HEK293 (cell line): Measurements from ENCODE around the gene RACGAP1.

Experiments
- CTCF ChIA-PET: fragments of 350-600 bp; formaldehyde crosslinking; extraction: SDS; loops from one replicate; lab custom pipeline; 2021; ENCODE audit warnings: antibody characterized with exemption; lab: Yijun Ruan, JAX
- POLR2A ChIA-PET: fragments of 300-600 bp; formaldehyde crosslinking; extraction: SDS; loops from one replicate; lab custom pipeline; 2020; ENCODE audit warnings: antibody characterized with exemption, inconsistent platforms; lab: Yijun Ruan, JAX
- H3K27ac ChIP-seq: fragments of 200-500 bp; sonication (Bioruptor generic); 2 replicates; pipeline ENCODE4 v1.5.1; 2014; ENCODE audit warnings: low read depth, low read length, control low read depth, inconsistent platforms; ENCODE audit errors: extremely low read depth
- H3K36me3 ChIP-seq, 2 experiments: fragments of 200-500 bp in 1 of 2; sonication (Bioruptor generic) in 1 of 2; 1 replicate in 1 of 2; 2 replicates in 1 of 2; pipeline ENCODE4 v1.5.1; 2014 to 2017; ENCODE audit warnings: inconsistent platforms in 2 of 2, low read length in 2 of 2; ENCODE audit not compliant: control insufficient read depth in 2 of 2, insufficient read depth in 1 of 2
- H3K4me1 ChIP-seq: fragments of 200-500 bp; sonication (Bioruptor generic); 2 replicates; pipeline ENCODE4 v1.5.1; 2014; ENCODE audit warnings: mild to moderate bottlenecking, low read length, inconsistent platforms; ENCODE audit not compliant: control insufficient read depth, insufficient read depth
- H3K4me3 ChIP-seq: 2 replicates; pipeline ENCODE4 v1.5.1; 2011; ENCODE audit warnings: low read depth, mild to moderate bottlenecking, control low read depth, low read length, moderate library complexity
- H3K9me3 ChIP-seq: fragments of 200-500 bp; sonication (Bioruptor generic); 2 replicates; pipeline ENCODE4 v1.5.1; 2014; ENCODE audit warnings: low read depth, low read length, inconsistent platforms; ENCODE audit not compliant: control insufficient read depth, insufficient read depth
- BCL11A ChIP-seq: fragments of 450-650 bp; formaldehyde crosslinking; IDR thresholded peaks from 2 replicates; pipeline ENCODE4 v1.5.1; 2016; ENCODE audit warnings: low read depth, missing biosample characterization, missing genetic modification characterization
- KLF1 ChIP-seq: fragments of 450-650 bp; formaldehyde crosslinking; IDR thresholded peaks from 2 replicates; pipeline ENCODE4 v1.5.1; 2016; ENCODE audit warnings: missing biosample characterization, missing genetic modification characterization
- KLF16 ChIP-seq: fragments of 450-650 bp; formaldehyde crosslinking; IDR thresholded peaks from 2 replicates; pipeline ENCODE4 v1.5.1; 2017; ENCODE audit warnings: missing biosample characterization, missing genetic modification characterization
- SCRT1 ChIP-seq: fragments of 450-650 bp; formaldehyde crosslinking; IDR thresholded peaks from 2 replicates; pipeline ENCODE4 v1.5.1; 2016; ENCODE audit warnings: missing biosample characterization, missing genetic modification characterization, borderline replicate concordance
- SCRT2 ChIP-seq: fragments of 450-650 bp; formaldehyde crosslinking; IDR thresholded peaks from 2 replicates; pipeline ENCODE4 v1.5.1; 2016; ENCODE audit warnings: missing biosample characterization, missing genetic modification characterization
- TRIM28 ChIP-seq: IDR thresholded peaks from 2 replicates; pipeline ENCODE4 v1.6.1; 2011; ENCODE audit warnings: low read length, control low read depth, borderline replicate concordance
- ZBTB20 ChIP-seq: fragments of 450-650 bp; formaldehyde crosslinking; IDR thresholded peaks from 2 replicates; pipeline ENCODE4 v1.5.1; 2016; ENCODE audit warnings: missing biosample characterization, missing genetic modification characterization
- ZFHX2 ChIP-seq: fragments of 450-650 bp; formaldehyde crosslinking; conservative IDR thresholded peaks from 2 replicates; pipeline ENCODE4 v1.5.1; 2016; ENCODE audit warnings: missing biosample characterization, missing genetic modification characterization
- ZFP3 ChIP-seq: fragments of 450-650 bp; formaldehyde crosslinking; IDR thresholded peaks from 2 replicates; pipeline ENCODE4 v1.5.1; 2016; ENCODE audit warnings: low read depth, missing biosample characterization, missing genetic modification characterization
- ZNF132 ChIP-seq: fragments of 450-650 bp; formaldehyde crosslinking; IDR thresholded peaks from 2 replicates; pipeline ENCODE4 v1.5.1; 2017; ENCODE audit warnings: missing biosample characterization, missing genetic modification characterization, borderline replicate concordance
- ZNF174 ChIP-seq: fragments of 450-650 bp; formaldehyde crosslinking; IDR thresholded peaks from 2 replicates; pipeline ENCODE4 v1.5.0; 2017; ENCODE audit warnings: missing biosample characterization, mild to moderate bottlenecking, missing genetic modification characterization
- ZNF239 ChIP-seq: fragments of 450-650 bp; formaldehyde crosslinking; IDR thresholded peaks from 2 replicates; pipeline ENCODE4 v1.5.1; 2016; ENCODE audit warnings: missing biosample characterization, missing genetic modification characterization
- ZNF311 ChIP-seq: fragments of 450-650 bp; formaldehyde crosslinking; IDR thresholded peaks from 2 replicates; pipeline ENCODE4 v1.5.1; 2017; ENCODE audit warnings: missing biosample characterization, missing genetic modification characterization, borderline replicate concordance
- ZNF366 ChIP-seq: fragments of 450-650 bp; formaldehyde crosslinking; conservative IDR thresholded peaks from 2 replicates; pipeline ENCODE4 v1.5.1; 2016; ENCODE audit warnings: missing biosample characterization, missing genetic modification characterization
- ZNF416 ChIP-seq: fragments of 450-650 bp; formaldehyde crosslinking; IDR thresholded peaks from 2 replicates; pipeline ENCODE4 v1.5.1; 2016; ENCODE audit warnings: missing biosample characterization, missing genetic modification characterization
- ZNF548 ChIP-seq: fragments of 450-650 bp; formaldehyde crosslinking; IDR thresholded peaks from 2 replicates; pipeline ENCODE4 v1.5.1; 2016; ENCODE audit warnings: missing biosample characterization, missing genetic modification characterization
- ZNF571 ChIP-seq: fragments of 450-650 bp; formaldehyde crosslinking; IDR thresholded peaks from 2 replicates; pipeline ENCODE4 v1.5.0; 2017; ENCODE audit warnings: missing biosample characterization, missing genetic modification characterization
- ZNF707 ChIP-seq: fragments of 450-650 bp; formaldehyde crosslinking; IDR thresholded peaks from 2 replicates; pipeline ENCODE4 v1.5.1; 2016; ENCODE audit warnings: missing biosample characterization, missing genetic modification characterization
- ZNF785 ChIP-seq: fragments of 450-650 bp; formaldehyde crosslinking; IDR thresholded peaks from 2 replicates; pipeline ENCODE4 v1.5.1; 2016; ENCODE audit warnings: missing biosample characterization, missing genetic modification characterization
- ZNF792 ChIP-seq: fragments of 450-650 bp; formaldehyde crosslinking; IDR thresholded peaks from 2 replicates; pipeline ENCODE4 v1.5.1; 2016; ENCODE audit warnings: missing biosample characterization, missing genetic modification characterization
- TF ChIP-seq, protein P1 (sequence below): fragments of 450-650 bp; formaldehyde crosslinking; IDR thresholded peaks from 2 replicates; pipeline ENCODE4 v1.5.1; 2016; ENCODE audit warnings: missing biosample characterization, missing genetic modification characterization, borderline replicate concordance
- TF ChIP-seq, protein P2 (sequence below): fragments of 450-650 bp; formaldehyde crosslinking; conservative IDR thresholded peaks from 2 replicates; pipeline ENCODE4 v1.5.1; 2016; ENCODE audit warnings: low read depth, missing biosample characterization, missing genetic modification characterization
- TF ChIP-seq, protein P3 (sequence below): fragments of 450-650 bp; formaldehyde crosslinking; IDR thresholded peaks from 2 replicates; pipeline ENCODE4 v1.5.1; 2016; ENCODE audit warnings: missing biosample characterization, missing genetic modification characterization
- TF ChIP-seq, protein P4 (sequence below): fragments of 450-650 bp; formaldehyde crosslinking; IDR thresholded peaks from 2 replicates; pipeline ENCODE4 v1.5.1; 2016; ENCODE audit warnings: missing biosample characterization, missing genetic modification characterization

Gene RACGAP1

DNA sequence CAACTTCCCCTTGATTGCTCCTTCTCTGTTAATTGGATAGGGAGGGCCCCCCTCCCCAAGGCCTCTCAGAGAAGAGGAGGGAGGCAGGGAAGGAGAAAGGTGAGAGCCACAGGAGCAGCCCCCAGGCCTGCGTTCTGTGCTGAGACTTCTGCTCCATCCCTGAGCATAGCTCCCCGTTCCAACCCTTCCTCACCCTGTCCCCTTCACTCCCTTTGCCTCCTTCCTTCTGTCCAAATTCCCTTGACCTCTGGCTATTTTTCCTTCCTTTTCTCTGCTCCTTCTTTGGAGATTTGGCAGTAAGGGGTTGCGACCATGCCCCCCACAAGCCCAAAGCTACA, 31.3 kb upstream of the RACGAP1 start:
- peaks cover 0 to 26% of the 10 kb centered on the region in 2 experiments; a peak in 1 of 3 replicates for H3K36me3 ChIP-seq
- H3K27ac ChIP-seq: no peak overlapping the region
- POLR2A ChIA-PET: interaction anchor here (1.0 kb wide), 1 partner anchor 190 kb away, joined by 3 read pairs; no protein-coding TSS in a partner anchor
- H3K4me1 ChIP-seq: no peaks in the 10 kb centered on the region; the same call in 1 of the 2 replicates
- CTCF ChIA-PET: interaction anchor here (0.6 to 4.5 kb wide), 25 partner anchors 9 to 287 kb away, joined by 3 to 67 read pairs (median 6); partner anchors contain the start of gene RACGAP1
- no peaks in the 10 kb centered on the region for H3K9me3 ChIP-seq
- peak overlapping the region; percentile 63 for H3K4me3 ChIP-seq
- TF ChIP-seq ZNF366 (tag by site-specific recombination): 0 out of 2 replicates have a peak, but pooled peaks have one; percentile 25
- TF ChIP-seq, protein P1, sequence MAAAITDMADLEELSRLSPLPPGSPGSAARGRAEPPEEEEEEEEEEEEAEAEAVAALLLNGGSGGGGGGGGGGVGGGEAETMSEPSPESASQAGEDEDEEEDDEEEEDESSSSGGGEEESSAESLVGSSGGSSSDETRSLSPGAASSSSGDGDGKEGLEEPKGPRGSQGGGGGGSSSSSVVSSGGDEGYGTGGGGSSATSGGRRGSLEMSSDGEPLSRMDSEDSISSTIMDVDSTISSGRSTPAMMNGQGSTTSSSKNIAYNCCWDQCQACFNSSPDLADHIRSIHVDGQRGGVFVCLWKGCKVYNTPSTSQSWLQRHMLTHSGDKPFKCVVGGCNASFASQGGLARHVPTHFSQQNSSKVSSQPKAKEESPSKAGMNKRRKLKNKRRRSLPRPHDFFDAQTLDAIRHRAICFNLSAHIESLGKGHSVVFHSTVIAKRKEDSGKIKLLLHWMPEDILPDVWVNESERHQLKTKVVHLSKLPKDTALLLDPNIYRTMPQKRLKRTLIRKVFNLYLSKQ (tag by site-specific recombination): no peak

DNA sequence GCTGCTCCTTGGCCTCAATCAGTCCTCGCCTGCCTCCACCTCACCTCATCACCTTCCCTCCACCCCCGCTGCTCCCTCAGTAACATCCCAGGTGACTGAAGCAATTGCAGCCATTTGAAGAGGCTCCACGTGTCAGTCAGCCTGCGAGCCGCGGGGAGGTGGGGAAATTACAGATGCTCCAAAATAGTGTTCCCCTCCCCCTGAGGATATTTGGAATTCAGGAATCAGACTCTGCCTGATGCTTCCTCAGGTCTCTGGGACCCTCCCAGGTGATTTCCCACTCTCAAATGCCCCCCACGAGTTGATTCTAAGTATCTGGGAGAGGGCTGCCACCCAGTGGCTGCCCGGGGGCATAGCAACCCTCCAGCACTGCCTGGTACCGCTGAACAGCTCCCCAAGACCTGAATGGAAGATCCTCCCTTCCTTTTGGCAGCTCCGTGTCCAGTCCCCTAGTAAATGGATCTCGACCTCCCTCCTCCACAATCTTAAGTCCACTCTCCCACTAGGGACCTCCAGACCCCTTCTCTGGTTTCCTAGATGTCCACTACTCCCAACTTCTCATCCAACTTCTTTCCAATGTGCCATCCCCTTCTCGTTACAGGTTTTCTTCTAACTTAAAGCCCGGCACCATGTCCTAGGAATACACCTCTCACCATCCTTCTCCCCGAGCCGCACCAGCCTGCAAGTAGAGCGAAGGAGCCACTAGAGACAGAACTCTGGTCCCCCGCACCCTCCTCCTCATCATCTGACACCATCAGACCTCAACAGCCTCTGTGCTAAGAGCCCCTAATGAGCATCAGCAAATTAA, 30.7 kb upstream of the RACGAP1 start:
- ChIA-PET POLR2A (interaction anchor here (1.0 kb wide), 1 partner anchor 189 kb away, joined by 3 read pairs; no protein-coding TSS in a partner anchor), CTCF (interaction anchor here (0.6 to 4.5 kb wide), 31 partner anchors 9 to 341 kb away, joined by 3 to 67 read pairs (median 6); partner anchors contain the start of genes FAM186A and RACGAP1)
- Histone ChIP-seq H3K27ac (no peak overlapping the region), H3K4me3 (no peak overlapping the region), H3K4me1 (no peaks in the 10 kb centered on the region; the same call in 1 of the 2 replicates), H3K36me3 (peaks cover 0 to 20% of the 10 kb centered on the region in 2 experiments; a peak in 1 of 3 replicates), H3K9me3 (no peaks in the 10 kb centered on the region)
- no peak for TF ChIP-seq TRIM28
- no peak for TF ChIP-seq ZNF132 (tag by site-specific recombination)
- no peak for TF ChIP-seq KLF1 (tag by site-specific recombination)
- no peak for TF ChIP-seq ZNF416 (tag by site-specific recombination)
- TF ChIP-seq, protein P2, sequence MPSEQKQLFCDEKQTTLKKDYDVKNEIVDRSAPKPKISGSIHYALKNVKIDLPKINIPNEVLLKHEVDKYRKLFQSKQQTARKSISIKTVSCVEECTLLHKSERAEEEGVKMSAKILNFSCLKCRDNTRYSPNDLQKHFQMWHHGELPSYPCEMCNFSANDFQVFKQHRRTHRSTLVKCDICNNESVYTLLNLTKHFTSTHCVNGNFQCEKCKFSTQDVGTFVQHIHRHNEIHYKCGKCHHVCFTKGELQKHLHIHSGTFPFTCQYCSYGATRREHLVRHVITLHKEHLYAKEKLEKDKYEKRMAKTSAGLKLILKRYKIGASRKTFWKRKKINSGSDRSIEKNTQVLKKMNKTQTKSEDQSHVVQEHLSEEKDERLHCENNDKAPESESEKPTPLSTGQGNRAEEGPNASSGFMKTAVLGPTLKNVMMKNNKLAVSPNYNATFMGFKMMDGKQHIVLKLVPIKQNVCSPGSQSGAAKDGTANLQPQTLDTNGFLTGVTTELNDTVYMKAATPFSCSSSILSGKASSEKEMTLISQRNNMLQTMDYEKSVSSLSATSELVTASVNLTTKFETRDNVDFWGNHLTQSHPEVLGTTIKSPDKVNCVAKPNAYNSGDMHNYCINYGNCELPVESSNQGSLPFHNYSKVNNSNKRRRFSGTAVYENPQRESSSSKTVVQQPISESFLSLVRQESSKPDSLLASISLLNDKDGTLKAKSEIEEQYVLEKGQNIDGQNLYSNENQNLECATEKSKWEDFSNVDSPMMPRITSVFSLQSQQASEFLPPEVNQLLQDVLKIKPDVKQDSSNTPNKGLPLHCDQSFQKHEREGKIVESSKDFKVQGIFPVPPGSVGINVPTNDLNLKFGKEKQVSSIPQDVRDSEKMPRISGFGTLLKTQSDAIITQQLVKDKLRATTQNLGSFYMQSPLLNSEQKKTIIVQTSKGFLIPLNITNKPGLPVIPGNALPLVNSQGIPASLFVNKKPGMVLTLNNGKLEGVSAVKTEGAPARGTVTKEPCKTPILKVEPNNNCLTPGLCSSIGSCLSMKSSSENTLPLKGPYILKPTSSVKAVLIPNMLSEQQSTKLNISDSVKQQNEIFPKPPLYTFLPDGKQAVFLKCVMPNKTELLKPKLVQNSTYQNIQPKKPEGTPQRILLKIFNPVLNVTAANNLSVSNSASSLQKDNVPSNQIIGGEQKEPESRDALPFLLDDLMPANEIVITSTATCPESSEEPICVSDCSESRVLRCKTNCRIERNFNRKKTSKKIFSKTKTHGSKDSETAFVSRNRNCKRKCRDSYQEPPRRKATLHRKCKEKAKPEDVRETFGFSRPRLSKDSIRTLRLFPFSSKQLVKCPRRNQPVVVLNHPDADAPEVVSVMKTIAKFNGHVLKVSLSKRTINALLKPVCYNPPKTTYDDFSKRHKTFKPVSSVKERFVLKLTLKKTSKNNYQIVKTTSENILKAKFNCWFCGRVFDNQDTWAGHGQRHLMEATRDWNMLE: no peak
- TF ChIP-seq ZNF311 (tag by site-specific recombination): no peak
- no peak; the same call in 1 of the 2 replicates for TF ChIP-seq ZFHX2 (tag by site-specific recombination)
- no peak for TF ChIP-seq ZNF571 (tag by site-specific recombination)
- peak; percentile 57; the same call in 1 of the 2 replicates for TF ChIP-seq ZBTB20
- TF ChIP-seq KLF16 (tag by site-specific recombination): no peak
- peak; percentile 94 for TF ChIP-seq SCRT2 (tag by site-specific recombination)
- TF ChIP-seq BCL11A (tag by site-specific recombination): no peak
- no peak for TF ChIP-seq ZNF548
- no peak for TF ChIP-seq ZFP3
- no peak for TF ChIP-seq ZNF707
- TF ChIP-seq, protein P3, sequence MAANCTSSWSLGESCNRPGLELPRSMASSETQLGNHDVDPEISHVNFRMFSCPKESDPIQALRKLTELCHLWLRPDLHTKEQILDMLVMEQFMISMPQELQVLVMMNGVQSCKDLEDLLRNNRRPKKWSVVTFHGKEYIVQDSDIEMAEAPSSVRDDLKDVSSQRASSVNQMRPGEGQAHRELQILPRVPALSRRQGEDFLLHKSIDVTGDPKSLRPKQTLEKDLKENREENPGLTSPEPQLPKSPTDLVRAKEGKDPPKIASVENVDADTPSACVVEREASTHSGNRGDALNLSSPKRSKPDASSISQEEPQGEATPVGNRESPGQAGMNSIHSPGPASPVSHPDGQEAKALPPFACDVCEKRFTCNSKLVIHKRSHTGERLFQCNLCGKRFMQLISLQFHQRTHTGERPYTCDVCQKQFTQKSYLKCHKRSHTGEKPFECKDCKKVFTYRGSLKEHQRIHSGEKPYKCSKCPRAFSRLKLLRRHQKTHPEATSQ (tag by site-specific recombination): no peak
- TF ChIP-seq, protein P4, sequence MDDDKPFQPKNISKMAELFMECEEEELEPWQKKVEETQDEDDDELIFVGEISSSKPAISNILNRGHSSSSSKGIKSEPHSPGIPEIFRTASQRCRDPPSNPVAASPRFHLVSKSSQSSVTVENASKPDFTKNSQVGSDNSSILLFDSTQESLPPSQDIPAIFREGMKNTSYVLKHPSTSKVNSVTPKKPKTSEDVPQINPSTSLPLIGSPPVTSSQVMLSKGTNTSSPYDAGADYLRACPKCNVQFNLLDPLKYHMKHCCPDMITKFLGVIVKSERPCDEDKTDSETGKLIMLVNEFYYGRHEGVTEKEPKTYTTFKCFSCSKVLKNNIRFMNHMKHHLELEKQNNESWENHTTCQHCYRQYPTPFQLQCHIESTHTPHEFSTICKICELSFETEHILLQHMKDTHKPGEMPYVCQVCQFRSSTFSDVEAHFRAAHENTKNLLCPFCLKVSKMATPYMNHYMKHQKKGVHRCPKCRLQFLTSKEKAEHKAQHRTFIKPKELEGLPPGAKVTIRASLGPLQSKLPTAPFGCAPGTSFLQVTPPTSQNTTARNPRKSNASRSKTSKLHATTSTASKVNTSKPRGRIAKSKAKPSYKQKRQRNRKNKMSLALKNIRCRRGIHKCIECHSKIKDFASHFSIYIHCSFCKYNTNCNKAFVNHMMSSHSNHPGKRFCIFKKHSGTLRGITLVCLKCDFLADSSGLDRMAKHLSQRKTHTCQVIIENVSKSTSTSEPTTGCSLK: no peak
- peak; percentile 81 for TF ChIP-seq SCRT1 (tag by site-specific recombination)
- TF ChIP-seq ZNF792 (tag by site-specific recombination): no peak
- TF ChIP-seq ZNF239 (tag by site-specific recombination): no peak
- TF ChIP-seq ZNF174 (tag by site-specific recombination): no peak
- TF ChIP-seq ZNF785 (tag by site-specific recombination): no peak
